Measurements from ENCODE around the gene UCHL5.

Gene UCHL5

GRCh38 chr1:192968323-192968722 lies 90.8 kb downstream of the UCHL5 start:
- no peaks in the 10 kb centered on the region for H3K27me3 Mint-ChIP-seq
- no peak overlapping the region for H3K27ac Mint-ChIP-seq (ENCODE audit: low read depth)
- no peaks in the 10 kb centered on the region for H3K4me1 Mint-ChIP-seq
- no peaks in the 10 kb centered on the region for H3K36me3 Mint-ChIP-seq (ENCODE audit: insufficient read depth)
- no peak for ATAC-seq (replicated peaks; ENCODE audit: extremely low read depth, poor library complexity, severe bottlenecking)
- DNase-seq (ENCODE audit: low spot score in 2 of 2), result no peak
- no peak overlapping the region for H3K4me3 Mint-ChIP-seq
- H3K9me3 Mint-ChIP-seq, result no peaks in the 10 kb centered on the region

GRCh38 chr1:192967901-192968300 lies 91.3 kb downstream of the UCHL5 start:
- no peak overlapping the region for H3K4me3 Mint-ChIP-seq
- no peaks in the 10 kb centered on the region for H3K27me3 Mint-ChIP-seq
- no peaks in the 10 kb centered on the region for H3K9me3 Mint-ChIP-seq
- H3K27ac Mint-ChIP-seq (ENCODE audit: low read depth), result no peak overlapping the region
- H3K36me3 Mint-ChIP-seq (ENCODE audit: insufficient read depth), result no peaks in the 10 kb centered on the region
- H3K4me1 Mint-ChIP-seq, result no peaks in the 10 kb centered on the region
- DNase-seq (ENCODE audit: low spot score in 2 of 2) (no peak), ATAC-seq (replicated peaks; ENCODE audit: extremely low read depth, poor library complexity, severe bottlenecking) (no peak)

- Mint-ChIP-seq H3K9me3 (no peaks in the 10 kb centered on the region), H3K27me3 (no peaks in the 10 kb centered on the region), H3K36me3 (ENCODE audit: insufficient read depth) (no peaks in the 10 kb centered on the region), H3K4me1 (no peaks in the 10 kb centered on the region), H3K4me3 (no peak overlapping the region), H3K27ac (ENCODE audit: low read depth) (no peak overlapping the region)
- DNase-seq (ENCODE audit: low spot score in 2 of 2) (no peak), ATAC-seq (replicated peaks; ENCODE audit: extremely low read depth, poor library complexity, severe bottlenecking) (no peak)
Measured at GRCh38 chr1:192967211-192967877, 91.8 kb downstream of the UCHL5 start.

- H3K27ac Mint-ChIP-seq (ENCODE audit: low read depth), result no peak overlapping the region
- H3K4me3 Mint-ChIP-seq, result no peak overlapping the region
- H3K36me3 Mint-ChIP-seq (ENCODE audit: insufficient read depth), result no peaks in the 10 kb centered on the region
- ATAC-seq (replicated peaks; ENCODE audit: extremely low read depth, poor library complexity, severe bottlenecking) (no peak), DNase-seq (ENCODE audit: low spot score in 2 of 2) (no peak)
- H3K27me3 Mint-ChIP-seq, result no peaks in the 10 kb centered on the region
- H3K9me3 Mint-ChIP-seq, result no peaks in the 10 kb centered on the region
- H3K4me1 Mint-ChIP-seq, result no peaks in the 10 kb centered on the region
Measured at GRCh38 chr1:192966073-192966472, 93.1 kb downstream of the UCHL5 start.

GRCh38 chr1:192962901-192963300 lies 96.3 kb downstream of the UCHL5 start:
- Mint-ChIP-seq H3K4me3 (no peak overlapping the region), H3K9me3 (no peaks in the 10 kb centered on the region), H3K27ac (ENCODE audit: low read depth) (no peak overlapping the region), H3K36me3 (ENCODE audit: insufficient read depth) (no peaks in the 10 kb centered on the region), H3K27me3 (no peaks in the 10 kb centered on the region), H3K4me1 (no peaks in the 10 kb centered on the region)
- ATAC-seq (replicated peaks; ENCODE audit: extremely low read depth, poor library complexity, severe bottlenecking) (no peak), DNase-seq (ENCODE audit: low spot score in 2 of 2) (no peak)

Measured in central memory CD8-positive, alpha-beta T cell (primary cell).